NOMO-1 treated with DMSO at 0.1 percent for 48 hours (cell line): Measurements from ENCODE around the gene ZNF525.
A peak's percentile ranks its signal among the peaks of the same experiment; 100 is the strongest.
"Not testable (repeated sequence)": the region's sequence is repeated elsewhere in the genome, so short reads cannot be mapped to it uniquely, and the experiment has no call there.

Source experiments
- DNase-seq: peaks from one replicate; lab custom pipeline; 2025; ENCODE audit not compliant: unreplicated experiment; lab: John Stamatoyannopoulos, UW

Gene ZNF525

GRCh38 chr19:53365134-53365898 is at the start of gene ZNF525:
Gene ZNF525, plus strand, starts transcription at chr19:53365705. Its CDS starts 6,577 bp downstream, at chr19:53372282.
- DNase-seq, result peak; percentile 84

- no peak for DNase-seq
These were observed 36.5 kb upstream of the ZNF525 start for GRCh38 chr19:53328967-53329366.

- no peak for DNase-seq
These were observed 33.0 kb upstream of the ZNF525 start for GRCh38 chr19:53332484-53332883.

GRCh38 chr19:53333066-53333462 is 32.4 kb upstream of the ZNF525 start:
- no peak for DNase-seq

DNA sequence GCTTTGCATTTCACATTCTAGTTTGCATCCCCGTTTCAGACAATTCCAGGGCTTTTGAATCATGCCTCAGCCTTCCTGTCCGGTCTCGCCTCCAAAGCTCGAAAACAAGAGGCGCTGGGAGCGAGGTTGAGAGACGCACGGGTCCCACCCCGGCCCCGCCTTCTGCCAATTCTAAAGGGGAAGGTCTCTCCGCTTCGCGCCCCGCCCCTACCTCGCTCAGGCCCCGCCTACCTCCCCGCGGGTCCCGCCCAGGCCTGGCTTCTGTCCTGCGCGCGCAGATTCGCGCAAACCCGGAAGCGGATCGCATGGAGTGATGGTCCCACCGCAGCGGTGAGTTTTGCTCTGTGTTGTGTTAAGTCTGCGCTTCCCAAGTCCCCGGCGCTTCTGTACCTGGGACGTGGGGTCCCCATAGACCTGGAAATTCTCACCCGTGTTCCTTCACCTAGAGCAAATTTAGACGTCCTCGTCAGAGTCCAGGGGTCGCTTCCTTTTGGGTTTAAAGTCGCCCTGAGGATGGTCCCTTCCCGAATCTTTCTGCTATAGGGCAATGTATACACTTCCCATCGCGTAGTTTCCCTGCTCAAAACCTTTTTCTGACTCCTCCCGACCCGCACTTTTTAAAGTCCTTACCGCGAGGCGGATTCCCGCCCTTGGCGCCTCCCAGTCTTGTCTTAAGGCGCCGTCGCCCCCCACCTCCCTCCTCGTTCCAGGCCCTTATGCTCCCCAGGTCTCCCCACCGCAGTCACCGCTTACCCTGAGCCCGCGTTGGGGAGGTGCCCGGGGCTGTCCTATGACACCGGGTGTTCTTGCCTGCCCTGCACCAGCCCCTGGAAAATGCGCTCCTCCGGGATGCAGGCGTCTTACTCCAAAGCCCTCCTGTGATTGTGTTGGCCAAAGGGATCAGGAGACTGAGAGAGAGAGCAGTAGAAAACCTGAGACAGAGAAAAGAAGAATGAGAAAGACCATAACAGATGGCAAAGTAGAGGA is 31.7 kb upstream of the ZNF525 start, which contains the start of gene ZNF845:
ZNF845 (plus strand) TSS at position 287 of the 987 bp plus-strand sequence. CDS start 7,559 bp downstream, outside the sequence.
- DNase-seq, result peak; percentile 82

- DNase-seq, result not testable (repeated sequence)
These were observed 21.1 kb upstream of the ZNF525 start for GRCh38 chr19:53344403-53344802.

- no peak for DNase-seq
These were observed 9.8 kb upstream of the ZNF525 start for GRCh38 chr19:53355739-53356138.

DNA sequence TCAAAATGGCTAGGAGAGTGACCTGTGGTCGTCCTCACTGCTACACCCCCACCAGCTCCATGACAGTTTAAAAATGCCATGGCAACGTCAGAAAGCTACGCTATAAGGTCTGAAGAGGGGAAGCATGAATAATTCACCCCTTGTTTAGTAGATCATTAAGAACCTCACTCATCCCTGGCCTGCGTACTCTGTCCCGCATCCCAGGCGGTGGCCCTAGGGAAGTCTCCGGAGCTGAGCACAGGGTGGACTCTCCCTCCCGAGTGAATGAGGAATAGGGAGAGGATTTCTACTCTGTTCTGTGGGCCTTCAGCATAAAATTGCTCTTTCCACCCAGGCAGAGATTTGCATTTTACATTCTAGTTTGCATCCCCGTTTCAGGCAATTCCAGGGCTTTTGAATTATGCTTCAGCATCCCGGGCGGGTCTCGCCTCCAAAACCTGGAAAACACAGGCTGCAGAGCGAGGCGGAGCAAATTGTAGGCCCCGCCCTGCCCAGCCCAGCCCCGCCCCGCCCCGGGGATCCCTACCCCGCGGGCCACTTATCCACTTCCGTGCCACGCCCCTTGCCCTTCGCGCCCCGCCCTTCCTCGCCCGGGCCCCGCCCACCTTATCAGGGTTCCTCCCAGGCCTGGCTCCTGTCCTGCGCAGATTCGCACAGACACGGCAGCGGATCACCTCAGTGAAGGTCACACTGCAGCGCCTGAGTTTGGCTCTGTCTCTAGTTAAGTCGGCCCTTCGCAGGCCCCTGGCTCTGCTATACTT is 7.5 kb upstream of the ZNF525 start:
- no peak for DNase-seq

DNA sequence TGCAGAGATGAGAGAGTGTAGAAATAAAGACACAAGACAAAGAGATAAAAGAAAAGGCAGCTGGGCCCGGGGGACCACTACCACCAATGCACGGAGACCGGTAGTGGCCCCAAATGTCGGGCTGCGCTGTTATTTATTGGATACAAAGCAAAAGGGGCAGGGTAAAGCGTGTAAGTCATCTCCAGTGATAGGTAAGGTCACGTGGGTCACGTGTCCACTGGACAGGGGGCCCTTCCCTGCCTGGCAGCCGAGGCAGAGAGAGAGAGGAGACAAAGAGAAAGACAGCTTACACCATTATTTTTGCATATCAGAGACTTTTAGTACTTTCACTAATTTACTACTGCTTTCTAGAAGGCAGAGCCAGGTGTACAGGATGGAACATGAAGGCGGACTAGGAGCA is 5.4 kb upstream of the ZNF525 start:
- DNase-seq, result not testable (repeated sequence)

DNA sequence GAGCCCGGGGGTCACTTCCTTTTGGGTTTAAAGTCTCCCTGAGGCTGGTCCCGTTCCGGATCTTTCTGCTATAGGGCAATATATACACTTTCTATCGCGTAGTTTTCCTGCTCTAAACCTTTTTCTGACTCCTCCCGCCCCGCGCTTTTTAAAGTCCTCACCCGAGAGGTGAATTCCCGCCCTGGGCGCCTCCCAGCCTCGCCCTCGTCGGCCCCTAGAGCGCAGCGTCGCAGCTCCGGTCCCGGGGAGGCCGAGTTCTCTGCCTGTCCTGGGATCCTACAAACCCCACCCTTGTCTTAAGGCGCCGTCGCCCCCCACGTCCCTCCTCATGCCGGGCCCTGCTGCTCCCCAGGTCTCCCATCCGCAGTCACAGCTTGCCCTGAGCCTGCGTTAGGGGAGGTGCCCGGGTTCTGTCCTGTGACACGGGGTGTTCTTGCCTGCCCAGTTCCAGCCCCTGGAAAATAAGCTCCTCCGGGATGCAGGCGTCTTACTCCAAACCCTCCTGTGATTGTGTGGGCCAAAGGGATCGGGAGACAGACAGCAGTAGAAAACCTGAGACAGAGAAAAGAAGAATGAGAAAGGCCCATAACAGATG is 491 bp downstream of the ZNF525 start:
- peak; percentile 56 for DNase-seq

GRCh38 chr19:53372196-53372595 is 6.7 kb downstream of the ZNF525 start:
- no peak for DNase-seq

DNA sequence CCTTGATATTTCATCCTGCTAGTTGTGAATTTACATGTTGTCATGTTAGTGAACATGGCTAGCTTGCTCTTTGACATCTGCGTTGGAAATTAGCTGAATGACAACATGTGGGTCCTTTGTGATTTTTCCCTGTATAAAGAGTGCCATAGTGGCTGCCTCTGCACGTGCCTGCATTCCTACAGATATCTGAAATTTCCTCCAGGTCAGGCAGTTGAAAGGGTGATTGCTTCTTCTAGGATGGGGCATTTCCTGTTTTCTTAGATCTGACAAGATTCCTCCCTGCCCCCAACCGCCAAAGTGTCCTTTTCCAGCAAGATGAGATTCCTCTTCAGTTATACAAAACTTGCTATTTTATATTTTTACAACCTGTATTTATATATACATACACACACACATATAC is 8.8 kb downstream of the ZNF525 start:
- no peak for DNase-seq

GRCh38 chr19:53374743-53375142 is 9.2 kb downstream of the ZNF525 start:
- DNase-seq, result no peak

- no peak for DNase-seq
These were observed 15.9 kb downstream of the ZNF525 start for GRCh38 chr19:53381376-53381775.

DNA sequence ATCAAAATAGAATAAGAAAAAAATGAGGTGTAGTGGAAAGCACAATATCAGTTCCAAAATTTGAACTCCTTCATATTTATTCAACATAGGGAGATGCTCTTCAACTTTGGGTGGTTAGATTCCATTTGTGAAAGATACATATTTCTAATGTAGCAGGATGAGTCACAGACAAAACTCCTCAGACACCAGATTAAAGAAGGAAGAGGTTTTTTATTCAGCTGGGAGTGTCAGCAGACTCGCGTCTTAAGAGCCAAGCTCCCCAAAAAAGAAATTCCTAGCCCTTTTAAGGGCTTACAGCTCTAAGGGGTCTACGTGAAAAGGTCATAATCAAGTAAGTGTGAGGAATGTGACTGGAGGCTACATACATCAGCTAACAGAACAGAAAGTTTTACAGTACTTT is 22.7 kb downstream of the ZNF525 start:
- no peak for DNase-seq

DNA sequence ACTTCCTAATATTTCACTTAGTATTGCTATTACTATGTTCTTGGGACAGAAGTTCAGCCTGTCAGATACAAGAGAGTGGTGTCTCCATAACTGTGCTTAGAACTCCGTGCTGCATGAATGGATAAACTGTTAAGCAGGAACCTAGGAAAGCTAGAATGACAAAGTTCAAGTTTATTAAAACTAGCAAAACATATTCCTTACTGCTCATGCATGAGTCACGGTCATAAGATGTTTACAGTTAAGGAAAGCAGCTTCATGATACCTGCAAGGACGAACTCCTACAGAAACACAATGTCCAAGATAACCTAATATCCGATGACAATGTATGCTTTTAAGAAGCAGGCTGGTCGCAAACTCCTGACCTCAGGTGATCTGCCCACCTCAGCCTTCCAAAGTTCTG is 23.4 kb downstream of the ZNF525 start:
- no peak for DNase-seq

- DNase-seq, result no peak
These were observed 24.1 kb downstream of the ZNF525 start for GRCh38 chr19:53389571-53389970.

DNA sequence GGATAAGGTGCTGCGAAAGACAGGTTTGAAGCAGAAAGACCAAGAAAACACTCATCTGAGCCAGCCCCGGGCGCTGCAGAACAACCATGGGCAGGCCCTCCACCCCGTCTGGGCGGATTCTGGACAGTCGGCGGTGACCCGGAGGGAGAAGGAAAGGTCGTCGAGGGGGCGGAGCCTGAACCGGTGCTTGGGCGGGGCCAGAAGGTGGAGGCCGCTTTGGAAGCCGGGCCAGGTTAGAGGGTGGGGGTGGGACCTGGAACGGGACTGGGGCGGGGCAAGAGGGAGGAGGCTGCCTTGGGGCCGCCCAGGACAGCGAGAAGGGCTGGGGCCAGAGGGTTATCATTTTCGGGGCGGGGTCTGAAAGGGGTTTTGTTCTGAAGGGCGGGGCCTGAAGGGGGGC is 24.5 kb downstream of the ZNF525 start:
- no peak for DNase-seq

DNA sequence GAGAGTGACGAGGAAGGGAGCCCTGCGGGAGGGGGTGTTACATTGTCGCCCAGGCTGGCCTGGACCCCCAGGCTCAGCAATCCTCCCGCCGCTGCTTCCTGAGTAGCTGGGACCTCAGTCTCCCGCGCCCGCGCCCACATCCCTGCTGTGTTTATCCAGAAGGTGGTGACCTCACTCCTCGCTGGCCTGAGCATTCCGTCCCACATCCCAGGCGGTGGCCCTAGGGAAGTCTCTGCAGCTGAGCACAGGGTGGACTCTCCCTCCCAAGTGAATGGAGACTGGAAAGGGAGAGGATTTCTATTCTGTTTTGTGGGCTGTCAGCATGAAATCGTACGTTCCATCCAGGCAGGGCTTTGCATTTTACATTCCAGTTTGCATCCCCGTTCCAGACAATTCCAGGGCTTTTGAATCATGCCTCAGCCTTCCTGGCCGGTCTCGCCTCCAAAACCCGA is 29.0 kb downstream of the ZNF525 start:
- DNase-seq, result no peak

GRCh38 chr19:53394974-53395839 is 29.7 kb downstream of the ZNF525 start, which contains the start of gene ZNF765:
Gene ZNF765, plus strand, starts transcription at chr19:53395149. Its CDS starts 2,867 bp downstream, at chr19:53398016.
- peak; percentile 88 for DNase-seq
